ENCODE results near the gene LMBR1.
"Not testable (repeated sequence)": the region's sequence is repeated elsewhere in the genome, so short reads cannot be mapped to it uniquely, and the experiment has no call there.

LMBR1 gene

GRCh38 chr7:156722043-156722826 is 170.7 kb downstream of the LMBR1 start:
- no peaks in the 10 kb centered on the region for H3K36me3 ChIP-seq (ENCODE audit: control insufficient read depth, insufficient read depth, low read length)
- no peak overlapping the region for H3K9ac ChIP-seq (ENCODE audit: low read length)
- no peaks in the 10 kb centered on the region for H3K4me1 ChIP-seq (ENCODE audit: control insufficient read depth, insufficient read depth, low read length)
- no peaks in the 10 kb centered on the region for H3K27me3 ChIP-seq (ENCODE audit: control insufficient read depth, insufficient read depth, low read length)
- H3K4me3 ChIP-seq (ENCODE audit: low read length) = no peak overlapping the region
- H3K27ac ChIP-seq (ENCODE audit: low read depth, low read length) = no peak overlapping the region

GRCh38 chr7:156703773-156704482 is 189.1 kb downstream of the LMBR1 start:
- no peak overlapping the region for H3K4me3 ChIP-seq (ENCODE audit: low read length)
- H3K36me3 ChIP-seq (ENCODE audit: control insufficient read depth, insufficient read depth, low read length) = peaks cover 2% of the 10 kb centered on the region
- no peak overlapping the region for H3K9ac ChIP-seq (ENCODE audit: low read length)

GRCh38 chr7:156703209-156703608 is 189.8 kb downstream of the LMBR1 start:
- H3K27ac ChIP-seq (ENCODE audit: low read depth, low read length) = no peak overlapping the region
- H3K9ac ChIP-seq (ENCODE audit: low read length) = no peak overlapping the region
- H3K4me3 ChIP-seq (ENCODE audit: low read length) = no peak overlapping the region
- peaks cover 2% of the 10 kb centered on the region for H3K36me3 ChIP-seq (ENCODE audit: control insufficient read depth, insufficient read depth, low read length)
- H3K27me3 ChIP-seq (ENCODE audit: control insufficient read depth, insufficient read depth, low read length) = no peaks in the 10 kb centered on the region
- no peaks in the 10 kb centered on the region for H3K4me1 ChIP-seq (ENCODE audit: control insufficient read depth, insufficient read depth, low read length)

More at GRCh38 chr7:156703773-156704482, 189.1 kb downstream of the LMBR1 start:
- no peak overlapping the region for H3K27ac ChIP-seq (ENCODE audit: low read depth, low read length)
- no peaks in the 10 kb centered on the region for H3K27me3 ChIP-seq (ENCODE audit: control insufficient read depth, insufficient read depth, low read length)
- no peaks in the 10 kb centered on the region for H3K4me1 ChIP-seq (ENCODE audit: control insufficient read depth, insufficient read depth, low read length)

GRCh38 chr7:156702399-156702798 is 190.6 kb downstream of the LMBR1 start:
- Histone ChIP-seq H3K27ac (ENCODE audit: low read depth, low read length) (no peak overlapping the region), H3K27me3 (ENCODE audit: control insufficient read depth, insufficient read depth, low read length) (no peaks in the 10 kb centered on the region), H3K4me3 (ENCODE audit: low read length) (no peak overlapping the region), H3K9ac (ENCODE audit: low read length) (no peak overlapping the region), H3K36me3 (ENCODE audit: control insufficient read depth, insufficient read depth, low read length) (peaks cover under 1% of the 10 kb centered on the region), H3K4me1 (ENCODE audit: control insufficient read depth, insufficient read depth, low read length) (no peaks in the 10 kb centered on the region)

- H3K36me3 ChIP-seq (ENCODE audit: control insufficient read depth, insufficient read depth, low read length); H3K9ac ChIP-seq (ENCODE audit: low read length); H3K27ac ChIP-seq (ENCODE audit: low read depth, low read length); H3K27me3 ChIP-seq (ENCODE audit: control insufficient read depth, insufficient read depth, low read length); H3K4me1 ChIP-seq (ENCODE audit: control insufficient read depth, insufficient read depth, low read length); H3K4me3 ChIP-seq (ENCODE audit: low read length): not testable (repeated sequence)
These were observed 191.2 kb downstream of the LMBR1 start for GRCh38 chr7:156701787-156702186.

GRCh38 chr7:156698512-156698911 is 194.5 kb downstream of the LMBR1 start:
- H3K36me3 ChIP-seq (ENCODE audit: control insufficient read depth, insufficient read depth, low read length); H3K9ac ChIP-seq (ENCODE audit: low read length); H3K4me3 ChIP-seq (ENCODE audit: low read length); H3K27ac ChIP-seq (ENCODE audit: low read depth, low read length); H3K4me1 ChIP-seq (ENCODE audit: control insufficient read depth, insufficient read depth, low read length); H3K27me3 ChIP-seq (ENCODE audit: control insufficient read depth, insufficient read depth, low read length): not testable (repeated sequence)

GRCh38 chr7:156697283-156697682 is 195.7 kb downstream of the LMBR1 start:
- H3K27ac ChIP-seq (ENCODE audit: low read depth, low read length); H3K9ac ChIP-seq (ENCODE audit: low read length); H3K36me3 ChIP-seq (ENCODE audit: control insufficient read depth, insufficient read depth, low read length); H3K4me1 ChIP-seq (ENCODE audit: control insufficient read depth, insufficient read depth, low read length); H3K27me3 ChIP-seq (ENCODE audit: control insufficient read depth, insufficient read depth, low read length); H3K4me3 ChIP-seq (ENCODE audit: low read length): not testable (repeated sequence)

GRCh38 chr7:156693627-156694026 is 199.4 kb downstream of the LMBR1 start:
- no peak overlapping the region for H3K4me3 ChIP-seq (ENCODE audit: low read length)
- H3K36me3 ChIP-seq (ENCODE audit: control insufficient read depth, insufficient read depth, low read length) = no peaks in the 10 kb centered on the region
- H3K4me1 ChIP-seq (ENCODE audit: control insufficient read depth, insufficient read depth, low read length) = no peaks in the 10 kb centered on the region
- no peak overlapping the region for H3K9ac ChIP-seq (ENCODE audit: low read length)
- no peaks in the 10 kb centered on the region for H3K27me3 ChIP-seq (ENCODE audit: control insufficient read depth, insufficient read depth, low read length)
- H3K27ac ChIP-seq (ENCODE audit: low read depth, low read length) = no peak overlapping the region

GRCh38 chr7:156692849-156693248 is 200.1 kb downstream of the LMBR1 start:
- H3K27ac ChIP-seq (ENCODE audit: low read depth, low read length) = no peak overlapping the region

GRCh38 chr7:156691764-156692163 is 201.2 kb downstream of the LMBR1 start:
- H3K4me1 ChIP-seq (ENCODE audit: control insufficient read depth, insufficient read depth, low read length) = no peaks in the 10 kb centered on the region
- no peak overlapping the region for H3K27ac ChIP-seq (ENCODE audit: low read depth, low read length)
- H3K27me3 ChIP-seq (ENCODE audit: control insufficient read depth, insufficient read depth, low read length) = no peaks in the 10 kb centered on the region
- H3K36me3 ChIP-seq (ENCODE audit: control insufficient read depth, insufficient read depth, low read length) = no peaks in the 10 kb centered on the region
- no peak overlapping the region for H3K4me3 ChIP-seq (ENCODE audit: low read length)
- H3K9ac ChIP-seq (ENCODE audit: low read length) = no peak overlapping the region

More at GRCh38 chr7:156692849-156693248, 200.1 kb downstream of the LMBR1 start:
- no peaks in the 10 kb centered on the region for H3K4me1 ChIP-seq (ENCODE audit: control insufficient read depth, insufficient read depth, low read length)
- no peak overlapping the region for H3K9ac ChIP-seq (ENCODE audit: low read length)
- H3K36me3 ChIP-seq (ENCODE audit: control insufficient read depth, insufficient read depth, low read length) = no peaks in the 10 kb centered on the region
- H3K27me3 ChIP-seq (ENCODE audit: control insufficient read depth, insufficient read depth, low read length) = no peaks in the 10 kb centered on the region
- H3K4me3 ChIP-seq (ENCODE audit: low read length) = no peak overlapping the region

GRCh38 chr7:156684661-156685060 is 208.3 kb downstream of the LMBR1 start:
- no peak overlapping the region for H3K27ac ChIP-seq (ENCODE audit: low read depth, low read length)
- H3K4me3 ChIP-seq (ENCODE audit: low read length) = no peak overlapping the region
- H3K36me3 ChIP-seq (ENCODE audit: control insufficient read depth, insufficient read depth, low read length) = no peaks in the 10 kb centered on the region
- H3K27me3 ChIP-seq (ENCODE audit: control insufficient read depth, insufficient read depth, low read length) = no peaks in the 10 kb centered on the region
- no peak overlapping the region for H3K9ac ChIP-seq (ENCODE audit: low read length)
- no peaks in the 10 kb centered on the region for H3K4me1 ChIP-seq (ENCODE audit: control insufficient read depth, insufficient read depth, low read length)

GRCh38 chr7:156684251-156684650 is 208.7 kb downstream of the LMBR1 start:
- no peaks in the 10 kb centered on the region for H3K36me3 ChIP-seq (ENCODE audit: control insufficient read depth, insufficient read depth, low read length)
- peaks cover 2% of the 10 kb centered on the region for H3K4me1 ChIP-seq (ENCODE audit: control insufficient read depth, insufficient read depth, low read length)
- H3K9ac ChIP-seq (ENCODE audit: low read length) = no peak overlapping the region
- no peaks in the 10 kb centered on the region for H3K27me3 ChIP-seq (ENCODE audit: control insufficient read depth, insufficient read depth, low read length)
- H3K27ac ChIP-seq (ENCODE audit: low read depth, low read length) = no peak overlapping the region
- H3K4me3 ChIP-seq (ENCODE audit: low read length) = no peak overlapping the region

- Histone ChIP-seq H3K36me3 (ENCODE audit: control insufficient read depth, insufficient read depth, low read length) (no peaks in the 10 kb centered on the region), H3K4me1 (ENCODE audit: control insufficient read depth, insufficient read depth, low read length) (peaks cover 2% of the 10 kb centered on the region), H3K9ac (ENCODE audit: low read length) (no peak overlapping the region), H3K4me3 (ENCODE audit: low read length) (no peak overlapping the region), H3K27me3 (ENCODE audit: control insufficient read depth, insufficient read depth, low read length) (no peaks in the 10 kb centered on the region), H3K27ac (ENCODE audit: low read depth, low read length) (no peak overlapping the region)
These were observed 210.1 kb downstream of the LMBR1 start for GRCh38 chr7:156682928-156683327.

All from rectal smooth muscle tissue (tissue), 1 donor.